Activated CD8-positive, alpha-beta T cell treated with anti-CD3 and anti-CD28 coated beads, Interleukin-2, amount 10 ng/mL, durations not matched to agents 7 days and 5 days (primary cell): ENCODE results near the gene HCLS1. TPM values are rescaled to one million over a fixed set of nuclear protein-coding genes. Genes with fewer than 3 reads are reported as not detected.
"Not testable (repeated sequence)": the region's sequence is repeated elsewhere in the genome, so short reads cannot be mapped to it uniquely, and the experiment has no call there.

Experiments
- ATAC-seq: fragments of 150-1000 bp; cut with Tn5 transposase; one replicate; pipeline ENCODE4 v1.10.0; 2021; ENCODE audit warnings: moderate library complexity
- CTCF ChIA-PET: fragments of 350-600 bp; sonication (Branson Sonifier 250); formaldehyde crosslinking; loops from one replicate; lab custom pipeline; 2021; ENCODE audit warnings: antibody characterized with exemption; lab: Charles Lee
- POLR2A ChIA-PET: fragments of 350-600 bp; sonication (Branson Sonifier 250); formaldehyde crosslinking; loops from one replicate; lab custom pipeline; 2021; ENCODE audit warnings: antibody characterized with exemption; lab: Charles Lee
- DNase-seq: peaks from one replicate; pipeline ENCODE4 v3.0.0-alpha.2; 2020
- H3K27ac Mint-ChIP-seq: one replicate; pipeline ENCODE4 v1.8.0; 2021; ENCODE audit warnings: mild to moderate bottlenecking, mixed read lengths
- H3K27me3 Mint-ChIP-seq: one replicate; pipeline ENCODE4 v1.8.0; 2021; ENCODE audit warnings: low read depth, mixed read lengths
- H3K36me3 Mint-ChIP-seq: one replicate; pipeline ENCODE4 v1.8.0; 2021; ENCODE audit warnings: low read depth, mixed read lengths
- H3K4me1 Mint-ChIP-seq: one replicate; pipeline ENCODE4 v1.8.0; 2021; ENCODE audit warnings: low read depth, mixed read lengths
- H3K4me3 Mint-ChIP-seq: one replicate; pipeline ENCODE4 v1.8.0; 2021; ENCODE audit warnings: mild to moderate bottlenecking, mixed read lengths
- H3K9me3 Mint-ChIP-seq: one replicate; pipeline ENCODE4 v1.8.0; 2022; ENCODE audit warnings: mixed read lengths; ENCODE audit not compliant: insufficient read depth
- total RNA-seq, 2 experiments: library from RNA; stranded (reverse); gene quantifications; one replicate each; pipeline ENCODE4 v1.2.3, GENCODE V29; 2021

Gene HCLS1
- total RNA-seq, 2 experiments from 2014 or later: 280 to 288 TPM

DNA sequence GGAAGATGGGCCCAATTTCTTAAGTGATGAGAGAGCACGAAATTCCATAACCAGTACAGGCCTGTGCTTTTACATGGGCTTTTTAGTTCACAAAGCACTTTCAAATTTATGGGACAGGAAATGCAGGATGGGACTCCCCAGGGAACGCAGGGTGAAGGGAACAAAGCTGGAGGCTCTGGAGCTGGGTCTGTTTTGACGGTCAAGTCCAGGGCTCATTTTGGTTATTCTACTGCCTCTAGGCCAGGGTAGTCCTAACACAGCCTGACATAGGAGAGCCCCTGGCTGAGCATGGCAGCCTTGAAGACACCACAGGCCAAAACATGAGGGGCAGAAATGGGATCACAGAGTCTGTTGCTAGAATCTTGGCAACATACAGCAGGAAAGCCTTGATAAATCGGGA, 33.5 kb downstream of the HCLS1 start:
- Mint-ChIP-seq H3K4me1 (no peaks in the 10 kb centered on the region), H3K27me3 (no peaks in the 10 kb centered on the region), H3K27ac (no peak overlapping the region), H3K4me3 (no peak overlapping the region), H3K36me3 (peaks cover 32% of the 10 kb centered on the region), H3K9me3 (no peaks in the 10 kb centered on the region)
- ChIA-PET POLR2A (no interaction called here), CTCF (no interaction called here)
- ATAC-seq: no peak
- no peak for DNase-seq

DNA sequence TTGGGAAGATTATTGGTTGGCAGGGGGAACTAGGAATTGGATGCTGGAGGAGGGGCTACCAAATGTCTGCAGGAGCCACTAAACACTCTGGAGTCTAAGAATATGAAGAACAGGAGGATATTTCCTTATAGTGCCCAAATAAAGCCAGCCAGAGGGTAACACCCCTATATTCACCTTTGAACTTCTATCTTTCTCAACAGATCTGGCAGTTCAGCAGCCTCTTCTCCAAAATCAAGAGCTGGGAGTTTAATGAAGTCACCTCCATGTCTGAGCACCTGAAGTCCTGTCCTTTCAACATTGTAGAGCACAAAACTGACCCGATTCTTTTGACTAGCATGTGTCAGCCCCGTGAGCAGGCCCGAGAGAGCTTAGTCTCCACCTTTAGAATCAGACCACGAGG, 34.2 kb downstream of the HCLS1 start:
- Mint-ChIP-seq H3K9me3 (no peaks in the 10 kb centered on the region), H3K36me3 (peaks cover 25% of the 10 kb centered on the region), H3K27me3 (peaks cover 2% of the 10 kb centered on the region), H3K4me3 (no peak overlapping the region), H3K4me1 (no peaks in the 10 kb centered on the region), H3K27ac (no peak overlapping the region)
- ATAC-seq (no peak), DNase-seq (no peak)
- ChIA-PET CTCF (no interaction called here), POLR2A (no interaction called here)

DNA sequence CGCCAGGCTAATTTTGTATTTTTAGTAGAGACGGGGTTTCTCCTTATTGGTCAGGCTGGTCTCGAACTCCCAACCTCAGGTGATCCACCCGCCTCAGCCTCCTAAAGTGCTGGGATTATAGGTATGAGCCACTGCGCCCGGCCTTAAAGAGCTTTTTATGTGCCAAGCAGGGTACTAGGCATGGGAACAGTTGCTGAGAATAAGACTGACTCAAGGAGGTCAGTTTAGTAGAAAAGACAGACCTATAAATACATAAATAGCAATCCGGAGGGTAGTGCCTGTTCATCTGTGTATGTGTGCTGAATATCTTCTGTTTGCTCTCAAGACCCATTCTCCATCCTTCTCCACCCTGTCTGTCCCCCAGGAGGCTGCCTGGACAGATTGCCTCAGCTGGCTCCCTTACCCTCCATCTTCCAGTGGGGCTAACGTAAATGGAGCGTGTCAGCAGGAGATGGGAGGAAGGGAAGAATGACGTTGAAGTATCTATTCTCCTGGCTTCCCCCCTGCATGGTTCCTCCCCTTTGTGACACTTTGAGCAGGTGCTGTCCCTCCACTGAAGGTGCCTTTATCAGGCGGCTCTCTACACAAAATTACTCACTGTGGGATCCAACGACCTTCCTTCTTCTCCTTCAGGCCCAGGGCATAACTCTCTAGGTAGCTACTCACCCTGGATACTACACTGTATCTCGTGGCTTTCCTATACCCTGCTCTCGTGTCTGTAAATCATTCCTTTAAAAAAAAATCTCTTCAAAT, 36.4 kb downstream of the HCLS1 start:
- ChIA-PET CTCF (no interaction called here), POLR2A (no interaction called here)
- Mint-ChIP-seq H3K4me3 (no peak overlapping the region), H3K4me1 (no peaks in the 10 kb centered on the region), H3K36me3 (peaks cover 6% of the 10 kb centered on the region), H3K27ac (no peak overlapping the region), H3K9me3 (no peaks in the 10 kb centered on the region), H3K27me3 (peaks cover 2% of the 10 kb centered on the region)
- no peak for DNase-seq
- no peak for ATAC-seq

DNA sequence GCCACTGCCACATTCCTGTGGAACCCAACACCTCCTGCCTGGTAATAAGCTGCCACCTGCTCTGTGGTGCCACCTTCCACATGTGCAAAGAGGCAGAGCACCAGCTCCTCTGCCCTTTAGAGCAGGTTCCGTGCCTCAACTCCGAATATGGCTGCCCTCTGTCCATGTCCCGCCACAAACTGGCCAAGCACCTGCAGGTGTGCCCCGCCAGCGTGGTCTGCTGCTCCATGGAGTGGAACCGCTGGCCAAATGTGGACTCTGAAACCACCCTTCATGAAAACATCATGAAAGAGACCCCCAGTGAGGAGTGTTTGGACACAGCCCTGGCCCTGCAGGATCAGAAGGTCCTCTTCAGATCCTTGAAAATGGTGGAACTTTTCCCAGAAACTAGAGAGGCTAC, 39.2 kb downstream of the HCLS1 start:
- ChIA-PET POLR2A (no interaction called here), CTCF (no interaction called here)
- no peak overlapping the region for H3K4me3 Mint-ChIP-seq
- no peak overlapping the region for H3K27ac Mint-ChIP-seq
- H3K9me3 Mint-ChIP-seq: no peaks in the 10 kb centered on the region
- peaks cover 7% of the 10 kb centered on the region for H3K27me3 Mint-ChIP-seq
- no peak for DNase-seq
- no peaks in the 10 kb centered on the region for H3K4me1 Mint-ChIP-seq
- no peak for ATAC-seq
- no peaks in the 10 kb centered on the region for H3K36me3 Mint-ChIP-seq

DNA sequence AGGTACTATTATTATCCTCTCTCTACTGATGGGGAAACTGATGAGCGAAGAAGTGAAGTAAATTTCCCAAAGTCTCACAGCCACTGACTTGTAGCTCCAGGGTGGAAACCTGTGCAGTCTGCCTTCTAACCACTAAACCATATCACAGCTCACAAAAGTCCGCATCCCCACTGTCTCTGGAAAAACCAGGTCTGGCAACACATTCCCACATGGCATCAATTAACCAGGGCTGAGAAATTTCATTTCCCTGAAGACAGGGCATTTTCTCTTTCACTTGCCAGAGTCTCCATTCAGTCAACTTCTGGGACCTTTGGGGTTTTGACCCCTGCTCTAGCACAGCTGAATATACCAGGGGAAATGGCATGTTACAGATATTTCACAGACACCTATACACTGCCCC, 41.0 kb downstream of the HCLS1 start:
- ChIA-PET POLR2A (no interaction called here), CTCF (no interaction called here)
- H3K4me3 Mint-ChIP-seq: no peak overlapping the region
- no peaks in the 10 kb centered on the region for H3K4me1 Mint-ChIP-seq
- peaks cover 8% of the 10 kb centered on the region for H3K27me3 Mint-ChIP-seq
- no peak for ATAC-seq
- no peaks in the 10 kb centered on the region for H3K9me3 Mint-ChIP-seq
- H3K36me3 Mint-ChIP-seq: no peaks in the 10 kb centered on the region
- no peak overlapping the region for H3K27ac Mint-ChIP-seq
- no peak for DNase-seq

DNA sequence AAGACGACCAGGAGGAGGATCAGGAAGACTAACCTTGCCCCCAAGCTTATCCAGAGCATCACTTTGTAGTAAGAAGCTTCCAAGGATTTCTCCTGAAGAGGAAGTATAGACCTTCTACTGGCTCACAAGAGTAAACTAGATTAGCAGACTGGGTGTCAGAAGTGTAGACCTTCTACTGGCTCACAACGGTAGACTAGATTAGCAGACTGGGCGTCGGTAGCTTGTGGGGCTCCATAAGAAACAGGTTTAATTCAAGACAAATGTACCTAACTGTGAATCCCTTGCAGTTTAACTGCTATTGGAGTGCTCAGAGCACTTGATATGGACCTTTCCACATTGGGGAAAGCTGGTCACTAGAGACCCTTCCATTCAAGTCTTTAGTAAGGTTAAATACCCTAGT, 54.6 kb downstream of the HCLS1 start:
- ATAC-seq: no peak
- ChIA-PET CTCF (interaction anchor here (0.9 kb wide), 1 partner anchor 77 kb away, joined by 3 read pairs; no protein-coding TSS in a partner anchor), POLR2A (no interaction called here)
- Mint-ChIP-seq H3K36me3 (no peaks in the 10 kb centered on the region), H3K27me3 (peaks cover 5% of the 10 kb centered on the region), H3K9me3 (no peaks in the 10 kb centered on the region), H3K4me3 (no peak overlapping the region), H3K4me1 (no peaks in the 10 kb centered on the region), H3K27ac (no peak overlapping the region)
- DNase-seq: no peak

DNA sequence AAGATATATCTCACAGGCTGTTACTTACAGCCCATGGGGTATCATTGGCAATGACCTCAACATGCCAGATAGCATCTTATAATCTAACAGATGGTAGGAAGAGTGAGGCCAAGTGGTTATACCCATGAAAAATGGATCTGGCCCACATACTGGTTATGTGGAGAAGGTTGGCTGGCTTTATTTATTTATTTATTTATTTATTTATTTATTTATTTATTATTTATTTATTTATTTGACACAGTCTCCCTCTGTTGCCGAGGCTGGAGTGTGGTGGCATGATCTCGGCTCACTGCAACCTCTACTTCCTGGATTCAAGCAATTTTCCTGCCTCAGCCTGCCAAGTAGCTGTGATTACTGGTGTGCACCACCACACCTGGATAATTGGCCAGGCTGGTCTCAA, 55.9 kb downstream of the HCLS1 start:
- CTCF ChIA-PET: no interaction called here
- H3K36me3 Mint-ChIP-seq: no peaks in the 10 kb centered on the region
- no peak for DNase-seq

DNA sequence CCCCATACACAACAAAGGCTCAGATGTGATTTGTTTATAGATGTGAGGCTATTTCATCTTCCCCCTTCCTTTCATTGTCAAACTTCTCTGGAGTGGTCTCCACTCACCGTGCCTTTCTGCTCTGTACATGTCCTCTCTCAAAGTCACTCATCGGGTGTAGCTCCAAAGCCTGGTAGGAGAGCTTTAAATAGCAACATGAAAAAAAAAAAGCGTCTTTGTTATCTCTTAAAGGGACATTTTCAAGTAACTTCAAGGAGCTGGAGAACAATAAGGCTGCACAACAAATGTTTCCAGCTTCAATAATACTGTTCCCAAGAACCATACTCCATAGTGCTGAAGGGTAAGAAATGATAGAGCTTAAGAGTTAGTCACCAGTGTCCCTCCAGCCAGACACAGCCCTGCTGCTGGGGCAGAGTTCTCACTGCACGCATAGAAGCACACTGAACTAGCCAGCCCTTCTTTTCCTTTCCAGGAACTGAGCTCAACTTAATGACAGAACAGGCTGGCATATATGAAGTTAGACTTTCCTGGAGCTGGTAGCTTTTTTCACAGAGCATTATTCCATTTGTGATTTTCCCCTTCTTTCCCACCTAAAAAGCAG, 59.4 kb downstream of the HCLS1 start:
- CTCF ChIA-PET: no interaction called here
- DNase-seq (no peak), ATAC-seq (no peak)
- Mint-ChIP-seq H3K9me3 (no peaks in the 10 kb centered on the region), H3K27me3 (peaks cover 5% of the 10 kb centered on the region), H3K36me3 (no peaks in the 10 kb centered on the region), H3K4me1 (no peaks in the 10 kb centered on the region), H3K4me3 (no peak overlapping the region), H3K27ac (no peak overlapping the region)
- POLR2A ChIA-PET: no interaction called here

More for the DNA sequence above, 55.9 kb downstream of the HCLS1 start:
- peaks cover 5% of the 10 kb centered on the region for H3K27me3 Mint-ChIP-seq
- POLR2A ChIA-PET: no interaction called here
- no peak overlapping the region for H3K4me3 Mint-ChIP-seq
- no peaks in the 10 kb centered on the region for H3K9me3 Mint-ChIP-seq
- no peak overlapping the region for H3K27ac Mint-ChIP-seq
- ATAC-seq: no peak
- no peaks in the 10 kb centered on the region for H3K4me1 Mint-ChIP-seq

DNA sequence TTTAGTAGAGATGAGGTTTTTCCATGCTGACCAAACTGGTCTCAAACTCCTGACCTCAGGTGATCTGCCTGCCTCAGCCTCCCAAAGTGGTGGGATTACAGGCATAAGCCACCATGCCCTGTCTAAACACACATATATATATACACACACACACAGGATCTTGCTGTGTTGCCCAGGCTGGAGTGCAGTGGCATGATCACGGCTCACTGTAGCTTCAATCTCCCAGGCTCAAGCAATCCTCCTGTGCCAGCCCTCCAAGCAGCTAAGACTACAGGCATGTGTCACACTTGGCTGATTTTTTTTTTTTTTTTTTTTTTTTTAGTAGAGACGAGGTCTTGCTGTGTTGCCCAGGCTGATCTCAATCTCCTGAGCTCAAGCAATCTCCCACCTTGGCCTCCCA, 60.8 kb downstream of the HCLS1 start:
- POLR2A ChIA-PET, DNase-seq, H3K27ac Mint-ChIP-seq, H3K9me3 Mint-ChIP-seq, H3K4me1 Mint-ChIP-seq, H3K27me3 Mint-ChIP-seq, H3K4me3 Mint-ChIP-seq, CTCF ChIA-PET, ATAC-seq, H3K36me3 Mint-ChIP-seq: not testable (repeated sequence)

DNA sequence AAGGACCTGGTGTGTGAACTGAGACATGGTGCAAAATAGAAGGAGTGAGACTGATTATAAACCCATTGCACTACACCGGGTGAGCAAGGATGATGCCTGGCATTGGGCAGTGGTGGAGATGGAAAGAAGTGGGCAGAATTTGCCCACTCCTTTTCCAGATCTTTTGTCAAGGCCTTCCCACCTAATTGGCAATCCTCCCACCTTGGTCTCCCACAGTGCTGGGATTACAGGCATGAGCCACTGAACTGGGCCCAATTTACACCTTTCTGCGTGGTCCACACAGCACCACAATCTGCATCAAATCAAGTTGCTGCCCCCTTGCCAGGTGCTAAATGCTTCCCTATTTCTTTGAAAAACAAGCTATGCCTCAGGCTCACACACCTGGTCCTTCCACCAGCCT, 62.1 kb downstream of the HCLS1 start:
- Mint-ChIP-seq H3K36me3 (no peaks in the 10 kb centered on the region), H3K9me3 (no peaks in the 10 kb centered on the region), H3K4me1 (no peaks in the 10 kb centered on the region), H3K4me3 (no peak overlapping the region), H3K27ac (no peak overlapping the region), H3K27me3 (peaks cover 5% of the 10 kb centered on the region)
- ChIA-PET CTCF (no interaction called here), POLR2A (no interaction called here)
- DNase-seq (no peak), ATAC-seq (no peak)

DNA sequence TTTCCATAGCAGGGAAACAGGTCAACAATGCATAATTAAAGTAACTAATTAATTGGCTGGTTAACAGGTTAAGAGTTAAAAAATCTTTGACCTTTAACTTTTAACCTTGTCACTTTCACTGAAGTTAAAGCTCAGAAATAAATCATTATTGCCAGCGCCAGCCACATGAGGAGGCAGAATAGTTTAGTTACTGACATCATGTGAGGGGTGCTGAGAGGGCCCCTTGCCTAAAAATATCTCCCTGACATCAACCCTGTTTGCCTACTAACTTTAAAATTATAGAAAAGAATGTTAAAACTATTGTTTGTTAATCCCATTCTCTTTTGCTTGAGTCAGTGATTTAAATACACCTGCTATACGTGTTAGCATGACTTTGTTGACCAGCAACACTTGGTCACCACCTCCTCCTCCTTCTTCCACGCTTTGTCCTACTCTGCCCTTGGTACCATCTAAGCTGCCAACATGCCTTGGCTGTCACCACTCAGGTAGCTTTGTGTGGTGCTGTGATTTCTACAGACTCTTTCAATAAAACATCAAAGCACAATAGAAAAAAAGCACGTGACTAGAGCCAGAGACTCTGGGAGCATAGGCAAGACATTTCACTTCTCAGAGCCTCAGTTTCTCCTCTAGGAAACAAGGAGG, 64.8 kb downstream of the HCLS1 start:
- DNase-seq (no peak), ATAC-seq (no peak)
- H3K4me1 Mint-ChIP-seq: no peaks in the 10 kb centered on the region
- POLR2A ChIA-PET: no interaction called here
- no peak overlapping the region for H3K27ac Mint-ChIP-seq
- CTCF ChIA-PET: no interaction called here
- H3K9me3 Mint-ChIP-seq: no peaks in the 10 kb centered on the region
- H3K36me3 Mint-ChIP-seq: no peaks in the 10 kb centered on the region
- no peak overlapping the region for H3K4me3 Mint-ChIP-seq
- H3K27me3 Mint-ChIP-seq: peaks cover 8% of the 10 kb centered on the region

DNA sequence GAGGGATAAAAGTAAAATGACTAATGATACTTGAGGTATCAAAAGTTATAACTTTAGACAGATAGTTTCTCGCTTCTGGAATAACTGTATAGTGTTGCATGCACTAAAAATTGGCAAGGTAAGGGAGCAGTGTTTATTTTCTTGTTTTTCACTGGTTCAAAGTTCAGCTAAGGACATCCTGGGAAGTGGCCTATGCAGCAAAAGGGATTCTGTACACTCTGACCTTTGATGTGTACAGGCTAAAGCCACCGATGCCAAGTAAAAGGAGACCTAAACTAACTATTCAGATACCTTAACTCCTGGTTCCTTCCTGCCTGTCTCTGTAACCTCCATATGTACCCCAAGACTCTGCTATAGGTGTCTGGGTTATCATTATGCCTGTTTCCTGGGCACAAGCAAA, 65.9 kb downstream of the HCLS1 start:
- Mint-ChIP-seq H3K27ac (no peak overlapping the region), H3K36me3 (no peaks in the 10 kb centered on the region), H3K4me3 (no peak overlapping the region), H3K9me3 (no peaks in the 10 kb centered on the region), H3K27me3 (peaks cover 8% of the 10 kb centered on the region), H3K4me1 (no peaks in the 10 kb centered on the region)
- ChIA-PET CTCF (no interaction called here), POLR2A (no interaction called here)
- ATAC-seq: no peak
- no peak for DNase-seq
